H1 (cell line): ENCODE measurements around the gene MEGF9. TPM values are rescaled to one million over a fixed set of nuclear protein-coding genes. Genes with fewer than 3 reads are reported as not detected.

Source experiments
- CTCF ChIA-PET: fragments of 300-600 bp; sonication (Branson Sonifier 250); formaldehyde crosslinking; loops from one replicate; lab custom pipeline; 2021; ENCODE audit not compliant: partially characterized antibody; lab: Charles Lee
- POLR2A ChIA-PET: fragments of 300-600 bp; sonication (Branson Sonifier 250); formaldehyde crosslinking; loops from one replicate; lab custom pipeline; 2021; ENCODE audit warnings: inconsistent platforms; ENCODE audit not compliant: partially characterized antibody; lab: Charles Lee
- DNase-seq, 2 experiments: peaks; one replicate each; pipeline versions ENCODE4 v3.0.0 to v3.0.0-alpha.2; 2010 to 2022; ENCODE audit warnings: low spot score in 2 of 2, low read depth in 1 of 2, mixed read lengths in 1 of 2
- FAIRE-seq: peaks from 2 replicates; lab custom pipeline; 2011; peaks lifted over from hg19 to GRCh38; lab: Jason Lieb, UNC
- H2AFZ ChIP-seq: 2 replicates; pipeline ENCODE4 v1.8.1; 2012; ENCODE audit warnings: low read length, inconsistent platforms
- H2AK5ac ChIP-seq: 2 replicates; pipeline ENCODE4 v1.6.1; 2013; ENCODE audit warnings: low read depth, low read length
- H2BK120ac ChIP-seq: replicated peaks from 2 replicates; pipeline ENCODE3; 2013; ENCODE audit warnings: low read depth, low read length, inconsistent platforms
- H2BK12ac ChIP-seq: 2 replicates; pipeline ENCODE4 v1.6.1; 2013; ENCODE audit warnings: low read depth, low read length
- H2BK15ac ChIP-seq: 2 replicates; pipeline ENCODE4 v1.6.1; 2013; ENCODE audit warnings: low read length
- H2BK20ac ChIP-seq: 2 replicates; pipeline ENCODE4 v1.6.1; 2013; ENCODE audit warnings: low read length
- H2BK5ac ChIP-seq: 2 replicates; pipeline ENCODE4 v1.6.1; 2013; ENCODE audit warnings: low read depth, low read length
- H3K14ac ChIP-seq: 2 replicates; pipeline ENCODE4 v1.6.1; 2013; ENCODE audit warnings: inconsistent platforms; ENCODE audit not compliant: insufficient read length
- H3K18ac ChIP-seq: 2 replicates; pipeline ENCODE4 v1.6.1; 2013; ENCODE audit warnings: low read length; ENCODE audit errors: extremely low read depth
- H3K23ac ChIP-seq: 2 replicates; pipeline ENCODE4 v1.6.1; 2013; ENCODE audit warnings: inconsistent platforms; ENCODE audit not compliant: insufficient read length
- H3K23me2 ChIP-seq: 2 replicates; pipeline ENCODE4 v1.6.1; 2013; ENCODE audit warnings: low read depth, low read length
- H3K27ac ChIP-seq: 2 replicates; pipeline ENCODE4 v1.6.1; 2011; ENCODE audit warnings: low read depth, low read length, inconsistent platforms
- H3K27me3 ChIP-seq, 4 experiments: replicated peaks in 1 of 4; 1 replicate in 1 of 4; 2 replicates in 3 of 4; pipeline versions ENCODE4 v1.6.1 to v1.8.1; 2011 to 2013; ENCODE audit warnings: low read length in 3 of 4, mild to moderate bottlenecking in 3 of 4, inconsistent platforms in 2 of 4, mixed read lengths in 2 of 4, moderate library complexity in 1 of 4; ENCODE audit not compliant: control insufficient read depth in 3 of 4, insufficient read depth in 3 of 4; ENCODE audit errors: extremely low read depth in 1 of 4
- H3K36me3 ChIP-seq, 4 experiments: 2 replicates each; pipeline versions ENCODE4 v1.6.1 to v1.8.1; 2011 to 2013; ENCODE audit warnings: mild to moderate bottlenecking in 4 of 4, low read length in 3 of 4, moderate library complexity in 2 of 4, control low read depth in 1 of 4, inconsistent platforms in 1 of 4; ENCODE audit not compliant: insufficient read depth in 4 of 4, control insufficient read depth in 2 of 4
- H3K4ac ChIP-seq: replicated peaks from 2 replicates; pipeline ENCODE3; 2013; ENCODE audit warnings: low read length, low read depth, mixed read lengths, inconsistent platforms; ENCODE audit not compliant: insufficient read length
- H3K4me1 ChIP-seq, 4 experiments: replicated peaks in 1 of 4; 1 replicate in 1 of 4; 2 replicates in 3 of 4; pipeline versions ENCODE4 v1.6.1 to v1.8.1; 2011 to 2013; ENCODE audit warnings: low read length in 3 of 4, inconsistent platforms in 2 of 4, mixed read lengths in 1 of 4; ENCODE audit not compliant: insufficient read depth in 4 of 4, control insufficient read depth in 3 of 4
- H3K4me2 ChIP-seq, 2 experiments: 2 replicates each; pipeline versions ENCODE4 v1.6.1 to v1.8.1; 2011 to 2013; ENCODE audit warnings: low read depth in 2 of 2, low read length in 2 of 2, control low read depth in 1 of 2, inconsistent platforms in 1 of 2, mild to moderate bottlenecking in 1 of 2; ENCODE audit not compliant: insufficient read depth in 1 of 2
- H3K4me3 ChIP-seq, 4 experiments: fragments of 200-600, 300-600 bp in 1 of 4; sonication (generic), shearing (Covaris generic), sonication (Bioruptor Twin) in 1 of 4; 2 replicates each; pipeline versions ENCODE4 v1.5.1 to v1.8.1; 2011 to 2016; ENCODE audit warnings: low read length in 4 of 4, low read depth in 3 of 4, control low read depth in 2 of 4, inconsistent platforms in 2 of 4, mild to moderate bottlenecking in 2 of 4, mixed read lengths in 1 of 4, moderate library complexity in 1 of 4; ENCODE audit not compliant: insufficient read depth in 2 of 4; ENCODE audit errors: extremely low read depth in 1 of 4
- H3K56ac ChIP-seq: replicated peaks from 2 replicates; pipeline ENCODE3; 2013; ENCODE audit warnings: low read depth, mild to moderate bottlenecking, mixed read lengths, low read length, inconsistent platforms; ENCODE audit not compliant: insufficient read length
- H3K79me1 ChIP-seq: 2 replicates; pipeline ENCODE4 v1.6.1; 2013; ENCODE audit warnings: low read depth, low read length, control low read depth
- H3K79me2 ChIP-seq, 2 experiments: 2 replicates each; pipeline versions ENCODE4 v1.6.1 to v1.8.1; 2012 to 2013; ENCODE audit warnings: low read length in 2 of 2, mild to moderate bottlenecking in 2 of 2, inconsistent platforms in 1 of 2; ENCODE audit not compliant: insufficient read depth in 2 of 2, control insufficient read depth in 1 of 2
- H3K9ac ChIP-seq, 4 experiments: replicated peaks in 1 of 4; 1 replicate in 1 of 4; 2 replicates in 3 of 4; pipeline versions ENCODE4 v1.6.1 to v1.8.1; 2011 to 2013; ENCODE audit warnings: low read depth in 3 of 4, low read length in 3 of 4, control low read depth in 2 of 4, mild to moderate bottlenecking in 2 of 4, moderate library complexity in 2 of 4, inconsistent platforms in 1 of 4; ENCODE audit errors: extremely low read depth in 1 of 4
- H3K9me3 ChIP-seq, 2 experiments: 2 replicates each; pipeline versions ENCODE4 v1.6.1 to v1.8.1; 2012 to 2013; ENCODE audit warnings: mild to moderate bottlenecking in 2 of 2, moderate library complexity in 2 of 2, control low read depth in 1 of 2, inconsistent platforms in 1 of 2, low read depth in 1 of 2, low read length in 1 of 2, mixed read lengths in 1 of 2; ENCODE audit not compliant: insufficient read depth in 2 of 2
- H4K20me1 ChIP-seq, 2 experiments: replicated peaks in 1 of 2; 2 replicates each; pipeline versions ENCODE3 to v1.8.1; 2011 to 2013; ENCODE audit warnings: inconsistent platforms in 2 of 2, low read length in 2 of 2, mild to moderate bottlenecking in 1 of 2; ENCODE audit not compliant: insufficient read depth in 2 of 2, control insufficient read depth in 1 of 2
- H4K5ac ChIP-seq: 2 replicates; pipeline ENCODE4 v1.6.1; 2013; ENCODE audit warnings: low read length, low read depth, mixed read lengths, inconsistent platforms; ENCODE audit not compliant: insufficient read length
- H4K8ac ChIP-seq: 2 replicates; pipeline ENCODE4 v1.8.0; 2013; ENCODE audit warnings: mild to moderate bottlenecking, moderate library complexity, low read length, inconsistent platforms; ENCODE audit not compliant: insufficient read depth; ENCODE audit errors: extremely low read depth
- H4K91ac ChIP-seq: replicated peaks from 2 replicates; pipeline ENCODE3; 2013; ENCODE audit warnings: low read length, mixed read lengths, inconsistent platforms; ENCODE audit not compliant: insufficient read length
- BRCA1 ChIP-seq: IDR thresholded peaks from 2 replicates; pipeline ENCODE4 v1.6.1; 2012; ENCODE audit warnings: low read depth, low read length, improper control_type of control experiment
- CBX8 ChIP-seq: fragments of 300-800, 300-1000 bp; sonication (generic); IDR thresholded peaks from 2 replicates; pipeline ENCODE4 v1.7.1; 2016; ENCODE audit warnings: low read depth, low read length, borderline replicate concordance
- CHD2 ChIP-seq: IDR thresholded peaks from 2 replicates; pipeline ENCODE4 v1.6.1; 2012; ENCODE audit warnings: low read length, improper control_type of control experiment
- EGR1 ChIP-seq: IDR thresholded peaks from 2 replicates; pipeline ENCODE4 v1.6.1; 2011; ENCODE audit warnings: low read depth, low read length, borderline replicate concordance
- FOSL1 ChIP-seq: IDR thresholded peaks from 2 replicates; pipeline ENCODE4 v1.6.1; 2011; ENCODE audit warnings: mild to moderate bottlenecking, low read depth, low read length, moderate library complexity; ENCODE audit not compliant: insufficient read depth
- JUN ChIP-seq: IDR thresholded peaks from 2 replicates; pipeline ENCODE4 v1.6.1; 2011; ENCODE audit warnings: low read depth, mild to moderate bottlenecking, improper control_type of control experiment, low read length
- MAFK ChIP-seq: IDR thresholded peaks from 2 replicates; pipeline ENCODE4 v1.6.1; 2012; ENCODE audit warnings: low read depth, mild to moderate bottlenecking, improper control_type of control experiment, low read length
- NANOG ChIP-seq: IDR thresholded peaks from 2 replicates; pipeline ENCODE4 v1.6.1; 2011; ENCODE audit warnings: low read length, low read depth, mild to moderate bottlenecking, inconsistent platforms; ENCODE audit not compliant: insufficient read depth, poor library complexity, severe bottlenecking
- RXRA ChIP-seq: IDR thresholded peaks from 2 replicates; pipeline ENCODE4 v1.6.1; 2011; ENCODE audit warnings: low read depth, mild to moderate bottlenecking, low read length, moderate library complexity; ENCODE audit not compliant: insufficient read depth
- SP1 ChIP-seq: IDR thresholded peaks from 2 replicates; pipeline ENCODE4 v1.6.1; 2011; ENCODE audit warnings: low read depth, low read length
- TBP ChIP-seq: IDR thresholded peaks from 2 replicates; pipeline ENCODE4 v1.6.1; 2011; ENCODE audit warnings: low read depth, low read length, improper control_type of control experiment
- TCF12 ChIP-seq: IDR thresholded peaks from 2 replicates; pipeline ENCODE4 v1.6.1; 2011; ENCODE audit warnings: low read depth, mild to moderate bottlenecking, low read length
- TEAD4 ChIP-seq: IDR thresholded peaks from 2 replicates; pipeline ENCODE4 v1.6.1; 2012; ENCODE audit warnings: low read depth, low read length, inconsistent platforms, mixed read lengths
- ZNF274 ChIP-seq: IDR thresholded peaks from 2 replicates; pipeline ENCODE4 v1.7.0; 2012; ENCODE audit warnings: low read length, borderline replicate concordance; ENCODE audit errors: extremely low read depth
- WGBS, 2 experiments: shearing (Covaris generic) in 1 of 2; methylation state at CpG; one replicate each; pipeline versions ENCODE4 v1.1.6 to v1.1.7; 2013 to 2015; ENCODE audit warnings: low lambda C conversion rate in 2 of 2, mixed read lengths in 2 of 2, inconsistent platforms in 1 of 2, low coverage in 1 of 2, missing lambda C conversion rate in 1 of 2; ENCODE audit not compliant: insufficient replicate concordance in 2 of 2, insufficient coverage in 1 of 2, insufficient read length in 1 of 2; ENCODE audit errors: extremely low coverage in 1 of 2, missing lambda C conversion rate in 1 of 2; 5-methylcytosine and 5-hydroxymethylcytosine counted together
- polyA plus RNA-seq, 7 experiments: library from polyadenylated mRNA; depleted of rRNA in 3 of 7; stranded (reverse) in 5 of 7; unstranded in 2 of 7; fragments of >200 nt in 5 of 7; fragments of 200-250 nt in 2 of 7; gene quantifications; 1 replicate in 5 of 7; 2 replicates in 1 of 7; 4 replicates in 1 of 7; pipeline versions ENCODE4 v1.2.1 to v1.2.3, GENCODE V29; 2011 to 2013; ENCODE audit warnings: missing spikeins in 2 of 7, mixed read lengths in 2 of 7
- total RNA-seq: library from RNA; stranded (reverse); fragmentation: NEBNext Ultra II Directional; extraction: Animal tissue kit (Norgen Biotek cat#: 25700); gene quantifications from 2 replicates; pipeline ENCODE4 v1.2.1, GENCODE V29; 2021
- TF ChIP-seq, protein P1 (sequence below): IDR thresholded peaks from 2 replicates; pipeline ENCODE4 v1.6.1; 2011; ENCODE audit warnings: low read depth, mild to moderate bottlenecking, low read length; ENCODE audit not compliant: insufficient read depth

The MEGF9 gene
- total and polyA plus RNA-seq, 2 of the 8 experiments (the other 6 are each of a cell fraction or from before 2014, with no cell fraction given) = 0.45 to 1.8 TPM

GRCh38 chr9:120648581-120649197 lies 65.6 kb downstream of the MEGF9 start:
- H3K9me3 ChIP-seq = no peaks in the 10 kb centered on the region
- H3K4ac ChIP-seq = no peak overlapping the region
- no peak for FAIRE-seq
- no peak overlapping the region for H2BK12ac ChIP-seq
- H3K4me1 ChIP-seq = no peaks in the 10 kb centered on the region
- H2AFZ ChIP-seq = no peak overlapping the region
- H2BK5ac ChIP-seq = no peak overlapping the region
- H3K9ac ChIP-seq = no peak overlapping the region
- H3K18ac ChIP-seq = no peak overlapping the region
- H2BK120ac ChIP-seq = no peak overlapping the region
- H3K79me2 ChIP-seq = no peaks in the 10 kb centered on the region
- H3K56ac ChIP-seq = no peak overlapping the region
- H4K5ac ChIP-seq = no peak overlapping the region
- H2BK15ac ChIP-seq = no peak overlapping the region
- no peak overlapping the region for H4K91ac ChIP-seq
- no peak overlapping the region for H4K8ac ChIP-seq
- H2AK5ac ChIP-seq = no peak overlapping the region
- no peak for DNase-seq
- CTCF ChIA-PET = no interaction called here
- WGBS, 2 experiments = 93% methylated on average over 3 of the region's 3 CpGs; no CpG with 5 or more reads in 1 of the 2 experiments
- no peaks in the 10 kb centered on the region for H3K79me1 ChIP-seq
- no peaks in the 10 kb centered on the region; the same call in 1 of the 2 replicates for H3K23me2 ChIP-seq
- no peaks in the 10 kb centered on the region for H3K27me3 ChIP-seq
- POLR2A ChIA-PET = no interaction called here
- no peaks in the 10 kb centered on the region for H4K20me1 ChIP-seq
- H3K23ac ChIP-seq = no peak overlapping the region
- H3K4me2 ChIP-seq = no peak overlapping the region
- H3K4me3 ChIP-seq = no peak overlapping the region
- H3K36me3 ChIP-seq = no peaks in the 10 kb centered on the region
- H3K27ac ChIP-seq = no peak overlapping the region
- no peak overlapping the region for H2BK20ac ChIP-seq
- H3K14ac ChIP-seq = no peak overlapping the region
- no peak for TF ChIP-seq MAFK
- TF ChIP-seq SP1 = no peak
- TF ChIP-seq, protein P1, sequence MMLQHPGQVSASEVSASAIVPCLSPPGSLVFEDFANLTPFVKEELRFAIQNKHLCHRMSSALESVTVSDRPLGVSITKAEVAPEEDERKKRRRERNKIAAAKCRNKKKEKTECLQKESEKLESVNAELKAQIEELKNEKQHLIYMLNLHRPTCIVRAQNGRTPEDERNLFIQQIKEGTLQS = no peak
- TF ChIP-seq CBX8 = no peak
- TF ChIP-seq FOSL1 = no peak
- no peak for TF ChIP-seq RXRA
- TF ChIP-seq ZNF274 = no peak
- TF ChIP-seq BRCA1 = no peak
- TF ChIP-seq EGR1 = no peak
- no peak for TF ChIP-seq TBP
- no peak for TF ChIP-seq TCF12
- TF ChIP-seq NANOG = no peak
- TF ChIP-seq JUN = no peak
- TF ChIP-seq TEAD4 = no peak
- no peak for TF ChIP-seq CHD2
